Epithelial cell of esophagus (primary cell): ENCODE results near the gene MEDAG.
A peak's percentile ranks its signal among the peaks of the same experiment; 100 is the strongest.

Experiments
- DNase-seq: peaks from one replicate; pipeline ENCODE4 v3.0.0; 2010; ENCODE audit warnings: low read depth
- H3K4me3 ChIP-seq: 2 replicates; pipeline ENCODE4 v1.5.1; 2011; ENCODE audit warnings: mild to moderate bottlenecking, low read length, control low read depth
- TF ChIP-seq, protein P1 (sequence below): IDR thresholded peaks from 2 replicates; pipeline ENCODE4 v1.5.1; 2011; ENCODE audit warnings: low read depth, mild to moderate bottlenecking, low read length, control low read depth, inconsistent platforms; ENCODE audit not compliant: insufficient read depth; ENCODE audit errors: missing control alignments

Gene MEDAG

DNA sequence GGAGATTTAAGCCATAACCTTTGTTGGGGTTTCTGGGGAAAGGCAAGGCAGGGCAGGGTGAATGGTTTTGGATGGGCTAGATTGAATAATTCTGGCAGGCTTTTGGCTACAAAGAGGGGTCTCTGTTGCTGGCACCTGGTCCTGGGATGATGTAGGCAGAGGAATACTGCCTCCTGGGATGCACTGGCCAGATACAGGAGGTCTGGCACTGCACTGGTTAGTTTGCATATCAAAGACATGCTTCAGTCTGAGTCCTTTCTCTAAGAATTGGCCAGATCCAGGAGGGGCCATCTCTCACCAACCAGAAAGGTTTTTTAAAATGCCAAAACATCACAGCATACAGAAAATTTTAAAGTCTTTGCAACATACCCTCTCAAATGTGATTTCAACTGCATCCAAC, 8.0 kb upstream of the MEDAG start:
- no peak overlapping the region for H3K4me3 ChIP-seq
- no peak for DNase-seq
- TF ChIP-seq, protein P1, sequence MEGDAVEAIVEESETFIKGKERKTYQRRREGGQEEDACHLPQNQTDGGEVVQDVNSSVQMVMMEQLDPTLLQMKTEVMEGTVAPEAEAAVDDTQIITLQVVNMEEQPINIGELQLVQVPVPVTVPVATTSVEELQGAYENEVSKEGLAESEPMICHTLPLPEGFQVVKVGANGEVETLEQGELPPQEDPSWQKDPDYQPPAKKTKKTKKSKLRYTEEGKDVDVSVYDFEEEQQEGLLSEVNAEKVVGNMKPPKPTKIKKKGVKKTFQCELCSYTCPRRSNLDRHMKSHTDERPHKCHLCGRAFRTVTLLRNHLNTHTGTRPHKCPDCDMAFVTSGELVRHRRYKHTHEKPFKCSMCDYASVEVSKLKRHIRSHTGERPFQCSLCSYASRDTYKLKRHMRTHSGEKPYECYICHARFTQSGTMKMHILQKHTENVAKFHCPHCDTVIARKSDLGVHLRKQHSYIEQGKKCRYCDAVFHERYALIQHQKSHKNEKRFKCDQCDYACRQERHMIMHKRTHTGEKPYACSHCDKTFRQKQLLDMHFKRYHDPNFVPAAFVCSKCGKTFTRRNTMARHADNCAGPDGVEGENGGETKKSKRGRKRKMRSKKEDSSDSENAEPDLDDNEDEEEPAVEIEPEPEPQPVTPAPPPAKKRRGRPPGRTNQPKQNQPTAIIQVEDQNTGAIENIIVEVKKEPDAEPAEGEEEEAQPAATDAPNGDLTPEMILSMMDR: no peak

- TF ChIP-seq, protein P1: no peak
- DNase-seq: peak; percentile 57
- H3K4me3 ChIP-seq: no peak overlapping the region
Measured at GRCh38 chr13:30898678-30899241, 7.3 kb upstream of the MEDAG start.

DNA sequence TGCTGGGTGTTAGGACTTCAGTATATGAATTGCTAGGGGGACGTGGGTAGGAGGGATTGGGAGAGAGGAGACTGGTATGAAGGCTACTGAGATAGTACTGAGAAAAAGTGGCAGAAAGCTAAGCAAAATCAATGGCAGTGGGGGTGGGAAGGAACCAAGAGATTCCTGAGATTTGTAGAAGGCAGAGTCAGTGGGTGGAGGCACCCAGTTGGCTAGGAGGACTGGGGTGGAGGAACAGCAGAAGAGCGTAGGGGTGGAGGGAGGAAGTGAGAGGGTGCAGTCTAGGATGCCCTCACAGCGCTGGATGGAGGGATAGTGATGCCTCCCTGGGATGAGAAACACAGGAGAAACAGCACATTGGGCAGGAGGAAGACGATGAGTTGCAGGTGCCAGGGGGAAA, 5.6 kb upstream of the MEDAG start:
- H3K4me3 ChIP-seq: no peak overlapping the region
- no peak for DNase-seq
- TF ChIP-seq, protein P1: no peak

- H3K4me3 ChIP-seq: no peak overlapping the region
- DNase-seq: no peak
- TF ChIP-seq, protein P1: no peak
Measured at GRCh38 chr13:30900952-30901749, 4.9 kb upstream of the MEDAG start.

DNA sequence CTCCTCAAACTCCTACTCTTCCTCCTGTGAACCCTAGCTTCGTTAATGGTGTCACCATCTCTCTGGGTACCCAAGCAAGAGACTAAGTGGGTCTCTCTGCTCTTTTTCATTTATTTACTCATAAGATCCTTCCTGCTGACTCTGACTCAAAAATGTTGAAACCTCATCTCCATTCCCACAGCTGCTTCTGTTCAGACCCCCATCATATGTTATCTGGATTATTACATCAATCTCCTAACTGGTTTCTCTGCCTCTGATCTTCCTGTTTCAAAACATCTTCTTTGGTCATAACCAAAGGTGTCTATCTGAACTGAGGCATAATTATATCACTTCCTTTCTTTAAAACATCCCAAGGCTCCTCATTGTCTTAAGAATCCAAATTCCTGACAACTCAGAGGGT, 2.0 kb upstream of the MEDAG start:
- TF ChIP-seq, protein P1: no peak
- H3K4me3 ChIP-seq: no peak overlapping the region

GRCh38 chr13:30906411-30907051, 460 bp downstream of the MEDAG start:
- H3K4me3 ChIP-seq: no peak overlapping the region
- DNase-seq: no peak
- TF ChIP-seq, protein P1: no peak

More for the DNA sequence above, 2.0 kb upstream of the MEDAG start:
- DNase-seq: no peak
